Mesendoderm (in vitro differentiated cells): ENCODE data around the gene KRT5.

ENCODE experiments used
- DNase-seq: peaks from one replicate; pipeline ENCODE4 v3.0.0; 2013
- H2AK5ac ChIP-seq: 2 replicates; pipeline ENCODE4 v1.6.1; 2013; ENCODE audit warnings: low read length, inconsistent platforms
- H2BK120ac ChIP-seq: 2 replicates; pipeline ENCODE4 v1.6.1; 2013; ENCODE audit warnings: low read depth, mild to moderate bottlenecking, low read length, moderate library complexity, mixed read lengths
- H2BK15ac ChIP-seq: replicated peaks from 2 replicates; pipeline ENCODE4 v1.6.1; 2013; ENCODE audit warnings: low read depth, mild to moderate bottlenecking, moderate library complexity
- H2BK5ac ChIP-seq: 2 replicates; pipeline ENCODE4 v1.6.1; 2013; ENCODE audit warnings: low read length, inconsistent platforms
- H3K18ac ChIP-seq: 2 replicates; pipeline ENCODE4 v1.6.1; 2013; ENCODE audit warnings: mild to moderate bottlenecking, low read length, mixed read lengths
- H3K23ac ChIP-seq: one replicate; pipeline ENCODE4 v1.6.1; 2013; ENCODE audit warnings: low read length
- H3K27ac ChIP-seq: 2 replicates; pipeline ENCODE4 v1.5.1; 2013; ENCODE audit warnings: low read depth, mild to moderate bottlenecking, inconsistent platforms, low read length, moderate library complexity
- H3K27me3 ChIP-seq: 2 replicates; pipeline ENCODE4 v1.6.1; 2013; ENCODE audit warnings: low read length, control low read depth, mild to moderate bottlenecking, inconsistent platforms; ENCODE audit not compliant: insufficient read depth, poor library complexity
- H3K36me3 ChIP-seq: 2 replicates; pipeline ENCODE4 v1.6.1; 2013; ENCODE audit warnings: low read length, inconsistent platforms; ENCODE audit not compliant: control insufficient read depth, insufficient read depth
- H3K4ac ChIP-seq: one replicate; pipeline ENCODE4 v1.6.1; 2013; ENCODE audit warnings: low read depth, mild to moderate bottlenecking, low read length, moderate library complexity
- H3K4me1 ChIP-seq: 2 replicates; pipeline ENCODE4 v1.6.1; 2013; ENCODE audit warnings: low read depth, low read length, inconsistent platforms; ENCODE audit not compliant: control insufficient read depth
- H3K4me2 ChIP-seq: 2 replicates; pipeline ENCODE4 v1.6.1; 2013; ENCODE audit warnings: low read length
- H3K4me3 ChIP-seq: 2 replicates; pipeline ENCODE4 v1.5.1; 2013; ENCODE audit warnings: mild to moderate bottlenecking, low read length
- H3K56ac ChIP-seq: one replicate; pipeline ENCODE4 v1.6.1; 2013; ENCODE audit warnings: low read length
- H3K79me1 ChIP-seq: 2 replicates; pipeline ENCODE4 v1.6.1; 2013; ENCODE audit warnings: low read length, inconsistent platforms
- H3K79me2 ChIP-seq: 2 replicates; pipeline ENCODE4 v1.6.1; 2013; ENCODE audit warnings: mild to moderate bottlenecking, low read length; ENCODE audit not compliant: control insufficient read depth, insufficient read depth
- H3K9ac ChIP-seq: 2 replicates; pipeline ENCODE4 v1.6.1; 2013; ENCODE audit warnings: low read length, inconsistent platforms
- H4K5ac ChIP-seq: one replicate; pipeline ENCODE4 v1.6.1; 2013; ENCODE audit warnings: low read length
- H4K8ac ChIP-seq: one replicate; pipeline ENCODE4 v1.6.1; 2013; ENCODE audit warnings: low read depth, mild to moderate bottlenecking, control low read depth, low read length, moderate library complexity
- WGBS: extraction: QIAGEN DNeasy Blood & Tissue Kit; methylation state at CpG from one replicate; pipeline ENCODE4 v1.1.7; 2013; ENCODE audit warnings: low lambda C conversion rate, missing lambda C conversion rate; ENCODE audit not compliant: insufficient coverage; ENCODE audit errors: extremely low coverage; 5-methylcytosine and 5-hydroxymethylcytosine counted together

The KRT5 gene

DNA sequence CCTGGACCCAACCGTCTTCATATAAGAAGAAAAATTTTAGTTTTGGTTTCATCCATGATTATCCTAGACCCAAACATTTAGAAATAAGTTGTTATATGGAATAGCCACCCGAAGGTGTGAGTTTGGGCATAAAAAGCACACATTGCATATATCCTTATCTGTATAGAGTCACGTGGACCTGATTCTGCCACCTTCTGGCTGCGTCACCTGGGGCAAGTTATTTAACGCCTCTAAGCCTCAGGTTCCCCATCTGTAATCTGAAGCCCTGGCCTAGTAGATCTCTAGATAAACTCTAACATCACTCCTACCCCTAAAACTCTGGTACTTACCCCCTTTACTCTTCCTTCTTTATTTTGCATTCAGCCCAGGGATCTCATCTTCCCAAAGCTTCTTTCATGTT, 14.3 kb upstream of the KRT5 start:
- Histone ChIP-seq H2BK5ac (no peak overlapping the region), H2AK5ac (no peak overlapping the region), H3K4ac (no peak overlapping the region), H3K4me2 (no peak overlapping the region), H3K23ac (no peak overlapping the region), H3K9ac (no peak overlapping the region), H2BK120ac (no peak overlapping the region), H3K27ac (no peak overlapping the region), H2BK15ac (no peak overlapping the region), H3K4me1 (no peaks in the 10 kb centered on the region), H3K18ac (no peak overlapping the region), H3K27me3 (no peaks in the 10 kb centered on the region), H4K8ac (no peak overlapping the region), H3K79me2 (no peaks in the 10 kb centered on the region), H3K56ac (no peak overlapping the region), H4K5ac (no peak overlapping the region), H3K36me3 (no peaks in the 10 kb centered on the region), H3K79me1 (no peaks in the 10 kb centered on the region), H3K4me3 (no peak overlapping the region)
- no peak for DNase-seq
- no CpG with 5 or more reads among the region's 5 CpGs for WGBS

- no peak overlapping the region for H2BK15ac ChIP-seq
- H3K27me3 ChIP-seq: no peaks in the 10 kb centered on the region
- H3K9ac ChIP-seq: no peak overlapping the region
- H3K23ac ChIP-seq: no peak overlapping the region
- DNase-seq: no peak
- no peak overlapping the region for H2BK120ac ChIP-seq
- no peak overlapping the region for H4K5ac ChIP-seq
- no peaks in the 10 kb centered on the region for H3K4me1 ChIP-seq
- no peak overlapping the region for H2AK5ac ChIP-seq
- H3K18ac ChIP-seq: no peak overlapping the region
- H3K79me2 ChIP-seq: no peaks in the 10 kb centered on the region
- H4K8ac ChIP-seq: no peak overlapping the region
- H3K4ac ChIP-seq: no peak overlapping the region
- no peak overlapping the region for H3K56ac ChIP-seq
- no peak overlapping the region for H3K4me2 ChIP-seq
- no CpG with 5 or more reads among the region's 10 CpGs for WGBS
- no peaks in the 10 kb centered on the region for H3K36me3 ChIP-seq
- no peak overlapping the region for H3K27ac ChIP-seq
- H3K79me1 ChIP-seq: no peaks in the 10 kb centered on the region
- H2BK5ac ChIP-seq: no peak overlapping the region
- no peak overlapping the region for H3K4me3 ChIP-seq
These were observed 13.7 kb upstream of the KRT5 start for GRCh38 chr12:52533686-52534470.

- Histone ChIP-seq H2BK120ac (no peak overlapping the region), H3K23ac (no peak overlapping the region), H3K9ac (no peak overlapping the region), H3K79me2 (no peaks in the 10 kb centered on the region), H3K4me3 (no peak overlapping the region), H3K4me1 (no peaks in the 10 kb centered on the region), H2BK15ac (no peak overlapping the region), H2BK5ac (no peak overlapping the region), H2AK5ac (no peak overlapping the region), H3K4me2 (no peak overlapping the region), H4K8ac (no peak overlapping the region), H3K27me3 (no peaks in the 10 kb centered on the region), H4K5ac (no peak overlapping the region), H3K27ac (no peak overlapping the region), H3K4ac (no peak overlapping the region), H3K36me3 (no peaks in the 10 kb centered on the region), H3K18ac (no peak overlapping the region), H3K56ac (no peak overlapping the region), H3K79me1 (no peaks in the 10 kb centered on the region)
- no peak for DNase-seq
- no CpG with 5 or more reads among the region's 4 CpGs for WGBS
These were observed 12.4 kb upstream of the KRT5 start for GRCh38 chr12:52532636-52533035.

- no peak for DNase-seq
- no peak overlapping the region for H3K9ac ChIP-seq
- no peak overlapping the region for H2BK120ac ChIP-seq
- H3K27me3 ChIP-seq: no peaks in the 10 kb centered on the region
- H3K4ac ChIP-seq: no peak overlapping the region
- H3K18ac ChIP-seq: no peak overlapping the region
- H3K36me3 ChIP-seq: no peaks in the 10 kb centered on the region
- no peak overlapping the region for H4K5ac ChIP-seq
- no peak overlapping the region for H3K23ac ChIP-seq
- no peak overlapping the region for H3K4me3 ChIP-seq
- H3K79me1 ChIP-seq: no peaks in the 10 kb centered on the region
- H3K4me2 ChIP-seq: no peak overlapping the region
- no peak overlapping the region for H3K56ac ChIP-seq
- H4K8ac ChIP-seq: no peak overlapping the region
- no peaks in the 10 kb centered on the region for H3K4me1 ChIP-seq
- no CpG with 5 or more reads among the region's 18 CpGs for WGBS
- H3K79me2 ChIP-seq: no peaks in the 10 kb centered on the region
- no peak overlapping the region for H3K27ac ChIP-seq
- H2BK15ac ChIP-seq: no peak overlapping the region
- H2BK5ac ChIP-seq: no peak overlapping the region
- no peak overlapping the region for H2AK5ac ChIP-seq
These were observed 11.5 kb upstream of the KRT5 start for GRCh38 chr12:52531566-52532300.

DNA sequence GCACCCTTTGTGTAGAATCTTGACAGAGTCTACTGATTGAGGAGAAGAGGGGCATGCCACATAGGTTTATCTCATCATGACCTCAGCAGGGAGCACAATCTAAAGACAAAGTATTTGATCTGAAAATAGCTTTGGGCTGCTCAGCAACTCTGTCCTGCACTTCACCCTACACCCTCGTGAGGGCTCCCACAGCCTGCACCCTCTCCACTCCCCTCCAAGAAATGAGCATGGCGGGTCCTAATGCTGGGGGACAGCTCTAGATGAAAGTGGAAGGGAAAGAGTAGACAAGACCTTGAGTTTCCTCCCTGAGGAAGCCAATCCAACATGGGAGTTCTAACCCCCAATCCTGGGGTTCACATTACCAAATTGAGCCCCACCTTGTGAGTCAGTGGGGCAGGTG, 10.7 kb upstream of the KRT5 start:
- Histone ChIP-seq H3K56ac (no peak overlapping the region), H3K79me1 (no peaks in the 10 kb centered on the region), H3K4me1 (no peaks in the 10 kb centered on the region), H3K23ac (no peak overlapping the region), H3K4me3 (no peak overlapping the region), H3K36me3 (no peaks in the 10 kb centered on the region), H3K27me3 (no peaks in the 10 kb centered on the region), H3K4ac (no peak overlapping the region), H3K27ac (no peak overlapping the region), H3K18ac (no peak overlapping the region), H2BK5ac (no peak overlapping the region), H2BK120ac (no peak overlapping the region), H3K79me2 (no peaks in the 10 kb centered on the region), H4K8ac (no peak overlapping the region), H2AK5ac (no peak overlapping the region), H2BK15ac (no peak overlapping the region), H3K4me2 (no peak overlapping the region), H3K9ac (no peak overlapping the region), H4K5ac (no peak overlapping the region)
- no peak for DNase-seq
- WGBS: no CpG with 5 or more reads among the region's 2 CpGs
